Astrocyte (in vitro differentiated cells and primary cell): ENCODE measurements around the gene UMODL1.

Experiments
- CTCF ChIP-seq: IDR thresholded peaks from 2 replicates; pipeline ENCODE4 v1.5.1; 2011; ENCODE audit warnings: low read depth, mild to moderate bottlenecking, inconsistent platforms, low read length, moderate library complexity; ENCODE audit not compliant: insufficient read depth
- EZH2 ChIP-seq: IDR thresholded peaks from 2 replicates; pipeline ENCODE4 v1.6.1; 2012; ENCODE audit warnings: mild to moderate bottlenecking, low read length, inconsistent platforms; ENCODE audit not compliant: insufficient read depth

DNA sequence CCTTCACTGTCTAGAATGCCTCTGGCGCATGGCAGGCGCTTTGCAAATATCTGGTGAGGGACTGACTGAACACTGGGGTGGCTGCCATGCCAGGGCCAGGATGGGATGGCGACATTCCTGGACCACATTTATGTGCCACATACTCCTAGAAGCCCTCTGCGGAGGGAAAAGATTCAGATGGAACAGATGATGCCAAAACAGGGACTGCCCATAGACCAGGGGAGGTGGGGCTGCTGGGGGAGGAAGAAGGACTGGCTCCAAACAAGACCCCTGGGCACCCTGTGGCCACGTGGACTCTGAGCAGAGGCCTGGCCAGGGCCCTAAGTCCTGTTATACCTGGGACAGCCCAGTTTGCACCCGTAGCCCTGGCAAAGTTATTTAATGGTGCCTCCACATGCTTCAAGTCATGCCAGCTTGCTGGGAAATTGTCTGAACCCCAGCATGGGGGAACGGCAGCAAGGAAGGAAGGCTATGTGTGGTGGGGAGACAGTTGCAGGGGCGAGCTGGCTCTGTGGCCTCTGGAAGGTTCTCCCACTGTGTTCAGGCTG is 44.1 kb downstream of the UMODL1 start:
- no peak for TF ChIP-seq CTCF
- no peak for TF ChIP-seq EZH2
